ENCODE results near the gene TMEM123. TPM values are rescaled to one million over a fixed set of nuclear protein-coding genes. Genes with fewer than 3 reads are reported as not detected.

The TMEM123 gene
- total RNA-seq, 4 donors from 2014 or later, result 161 to 212 (median 197) TPM

- TF ChIP-seq, protein P1, sequence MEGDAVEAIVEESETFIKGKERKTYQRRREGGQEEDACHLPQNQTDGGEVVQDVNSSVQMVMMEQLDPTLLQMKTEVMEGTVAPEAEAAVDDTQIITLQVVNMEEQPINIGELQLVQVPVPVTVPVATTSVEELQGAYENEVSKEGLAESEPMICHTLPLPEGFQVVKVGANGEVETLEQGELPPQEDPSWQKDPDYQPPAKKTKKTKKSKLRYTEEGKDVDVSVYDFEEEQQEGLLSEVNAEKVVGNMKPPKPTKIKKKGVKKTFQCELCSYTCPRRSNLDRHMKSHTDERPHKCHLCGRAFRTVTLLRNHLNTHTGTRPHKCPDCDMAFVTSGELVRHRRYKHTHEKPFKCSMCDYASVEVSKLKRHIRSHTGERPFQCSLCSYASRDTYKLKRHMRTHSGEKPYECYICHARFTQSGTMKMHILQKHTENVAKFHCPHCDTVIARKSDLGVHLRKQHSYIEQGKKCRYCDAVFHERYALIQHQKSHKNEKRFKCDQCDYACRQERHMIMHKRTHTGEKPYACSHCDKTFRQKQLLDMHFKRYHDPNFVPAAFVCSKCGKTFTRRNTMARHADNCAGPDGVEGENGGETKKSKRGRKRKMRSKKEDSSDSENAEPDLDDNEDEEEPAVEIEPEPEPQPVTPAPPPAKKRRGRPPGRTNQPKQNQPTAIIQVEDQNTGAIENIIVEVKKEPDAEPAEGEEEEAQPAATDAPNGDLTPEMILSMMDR (IDR thresholded peaks at IDR 0.05), result no peak
- TF ChIP-seq POLR2A (IDR thresholded peaks at IDR 0.05) (no peak), POLR2AphosphoS5 (IDR thresholded peaks at IDR 0.05) (no peak), EP300 (IDR thresholded peaks at IDR 0.05) (no peak)
- H3K4me1 ChIP-seq, result no peaks in the 10 kb centered on the region
- no peaks in the 10 kb centered on the region for H3K9me3 ChIP-seq
- 92% methylated on average over 2 of the region's 2 CpGs for WGBS
- H3K27me3 ChIP-seq, result no peaks in the 10 kb centered on the region
- no peak overlapping the region for H3K4me3 ChIP-seq
- no peak overlapping the region for H3K27ac ChIP-seq
- DNase-seq (ENCODE audit: low spot score in 2 of 2), result no peak
- H3K36me3 ChIP-seq, result peaks cover 56% of the 10 kb centered on the region
Measured at GRCh38 chr11:102398297-102398696, 54.3 kb downstream of the TMEM123 start.

DNA sequence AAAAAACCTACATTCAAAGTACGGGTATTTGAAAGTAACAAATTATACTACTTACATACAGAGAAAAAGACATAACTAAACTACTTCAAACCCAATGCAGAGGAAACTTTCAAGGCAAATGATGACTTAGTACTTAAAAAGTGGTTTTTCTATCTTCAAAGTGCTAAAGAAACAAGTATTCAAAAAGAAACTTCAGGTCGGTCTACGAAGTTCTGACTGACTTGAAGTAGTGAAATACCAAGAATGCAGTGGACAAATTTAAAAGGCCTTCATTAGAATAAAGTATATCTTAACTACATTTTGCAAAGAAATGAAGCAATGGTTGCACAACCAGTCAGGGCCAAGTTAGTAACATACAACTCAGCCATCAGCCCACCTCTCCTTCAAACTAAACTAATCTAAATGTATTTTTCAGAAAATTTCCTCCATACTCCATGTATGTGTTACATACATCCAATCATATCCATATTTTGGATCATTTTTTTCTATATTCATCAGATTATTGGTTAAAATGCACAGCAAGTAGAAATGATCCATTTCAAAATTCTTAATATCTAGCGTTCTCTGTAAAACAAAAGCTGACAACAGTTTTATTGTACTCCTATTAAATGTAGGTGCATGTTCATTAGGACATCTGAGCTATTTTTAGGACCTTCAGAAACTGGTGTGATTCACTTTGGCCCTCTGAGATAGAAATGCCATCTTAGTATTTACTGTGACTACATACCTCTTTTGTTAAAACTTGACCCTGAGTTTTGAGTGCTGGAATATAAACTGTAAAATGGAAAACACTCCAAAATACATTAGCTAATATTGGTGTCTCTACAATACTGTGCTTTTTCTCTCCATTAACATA is 55.6 kb downstream of the TMEM123 start:
- WGBS, result 87% methylated on average over 4 of the region's 4 CpGs
- Histone ChIP-seq H3K36me3 (peaks cover 68% of the 10 kb centered on the region), H3K4me1 (no peaks in the 10 kb centered on the region), H3K27ac (no peak overlapping the region), H3K9me3 (no peaks in the 10 kb centered on the region), H3K27me3 (no peaks in the 10 kb centered on the region), H3K4me3 (no peak overlapping the region)
- TF ChIP-seq POLR2AphosphoS5 (IDR thresholded peaks at IDR 0.05), result no peak
- TF ChIP-seq, protein P1 (IDR thresholded peaks at IDR 0.05), result no peak
- TF ChIP-seq EP300 (IDR thresholded peaks at IDR 0.05), result no peak
- no peak for DNase-seq (ENCODE audit: low spot score in 2 of 2)

DNA sequence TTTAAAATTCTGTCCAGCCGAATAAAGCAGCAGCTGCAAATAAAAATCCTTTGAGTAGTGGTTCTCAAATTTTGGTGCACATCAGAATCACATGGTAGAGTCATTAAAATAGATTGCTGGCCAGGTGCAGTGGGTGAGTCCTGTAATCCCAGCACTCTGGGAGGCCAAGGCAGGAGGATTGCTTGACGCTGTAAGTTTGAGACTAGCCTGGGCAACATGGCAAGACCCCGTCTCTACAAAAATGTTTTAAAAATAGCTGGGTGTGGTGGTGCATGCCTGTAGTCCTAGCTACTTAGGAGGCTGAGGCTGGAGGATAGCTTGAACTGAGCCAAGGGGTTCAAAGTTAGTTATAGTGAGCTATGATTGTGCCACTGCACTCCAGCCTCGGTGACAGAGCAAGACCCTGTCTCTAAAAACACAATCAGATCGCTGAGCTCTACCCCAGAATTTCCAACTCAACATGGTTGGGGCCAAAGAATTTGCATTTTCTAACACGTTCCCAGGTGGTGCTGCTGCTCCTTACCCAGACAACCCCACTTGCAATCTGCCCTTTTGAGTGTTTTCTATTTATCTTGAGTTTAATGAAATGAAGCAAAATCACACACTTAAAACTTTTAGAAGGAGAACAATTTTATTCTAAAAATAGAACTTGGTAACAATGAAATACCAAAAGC is 56.7 kb downstream of the TMEM123 start:
- WGBS, result 94% methylated on average over 6 of the region's 6 CpGs

DNA sequence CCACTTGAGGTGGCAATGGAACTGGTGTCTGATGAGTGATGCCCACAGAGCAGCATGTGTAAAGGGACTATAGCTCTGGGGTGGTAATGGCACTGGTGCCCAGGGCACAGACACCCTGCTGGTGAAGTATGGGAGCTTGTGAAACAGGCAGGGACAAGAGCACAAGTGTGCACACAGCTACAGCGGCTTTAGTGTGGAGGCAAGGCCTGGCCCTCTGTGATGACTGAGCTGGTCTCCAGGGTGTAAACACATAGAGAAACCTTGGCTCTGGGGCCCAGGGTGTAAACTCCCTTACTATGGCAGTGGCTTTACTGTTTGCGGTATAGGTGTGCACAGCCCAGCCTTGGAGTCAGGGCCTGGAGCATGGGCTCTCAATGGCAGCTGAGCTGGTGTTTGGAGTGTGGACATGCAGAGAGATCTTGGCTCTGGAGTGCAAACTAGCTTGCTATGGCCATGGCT is 59.3 kb downstream of the TMEM123 start:
- Histone ChIP-seq H3K4me1 (no peaks in the 10 kb centered on the region), H3K9me3 (no peaks in the 10 kb centered on the region), H3K36me3 (peaks cover 58% of the 10 kb centered on the region), H3K4me3 (no peak overlapping the region), H3K27ac (no peak overlapping the region), H3K27me3 (no peaks in the 10 kb centered on the region)
- 90% methylated on average over 2 of the region's 2 CpGs for WGBS
- DNase-seq (ENCODE audit: low spot score in 2 of 2), result no peak
- TF ChIP-seq POLR2A (IDR thresholded peaks at IDR 0.05), result no peak
- TF ChIP-seq POLR2AphosphoS5 (IDR thresholded peaks at IDR 0.05), result no peak
- TF ChIP-seq, protein P1 (IDR thresholded peaks at IDR 0.05), result no peak
- no peak for TF ChIP-seq EP300 (IDR thresholded peaks at IDR 0.05)

More for the DNA sequence above, 56.7 kb downstream of the TMEM123 start:
- H3K27me3 ChIP-seq, result no peaks in the 10 kb centered on the region
- no peaks in the 10 kb centered on the region for H3K9me3 ChIP-seq
- peaks cover 70% of the 10 kb centered on the region for H3K36me3 ChIP-seq
- H3K4me3 ChIP-seq, result no peak overlapping the region
- no peak overlapping the region for H3K27ac ChIP-seq
- DNase-seq (ENCODE audit: low spot score in 2 of 2), result no peak
- no peak for TF ChIP-seq POLR2A (IDR thresholded peaks at IDR 0.05)
- H3K4me1 ChIP-seq, result no peaks in the 10 kb centered on the region

- H3K4me3 ChIP-seq, result no peak overlapping the region
- no peaks in the 10 kb centered on the region for H3K4me1 ChIP-seq
- no peaks in the 10 kb centered on the region for H3K9me3 ChIP-seq
- TF ChIP-seq POLR2AphosphoS5 (IDR thresholded peaks at IDR 0.05) (no peak), POLR2A (IDR thresholded peaks at IDR 0.05) (no peak), EP300 (IDR thresholded peaks at IDR 0.05) (no peak)
- TF ChIP-seq, protein P1 (IDR thresholded peaks at IDR 0.05), result no peak
- 94% methylated on average over 3 of the region's 4 CpGs for WGBS
- H3K36me3 ChIP-seq, result peaks cover 58% of the 10 kb centered on the region
- DNase-seq (ENCODE audit: low spot score in 2 of 2), result no peak
- H3K27ac ChIP-seq, result no peak overlapping the region
- H3K27me3 ChIP-seq, result no peaks in the 10 kb centered on the region
Measured at GRCh38 chr11:102391549-102392237, 60.9 kb downstream of the TMEM123 start.

Data from suprapubic skin (tissue), 4 donors.